Activated naive CD8-positive, alpha-beta T cell treated with anti-CD3 and anti-CD28 coated beads, Interleukin-2, amount 10 ng/mL, durations not matched to agents 7 days and 5 days (primary cell): Measurements from ENCODE around the gene ADCY10. TPM values are rescaled to one million over a fixed set of nuclear protein-coding genes. Genes with fewer than 3 reads are reported as not detected.

Source experiments
- ATAC-seq: fragments of 150-1000 bp; cut with Tn5 transposase; one replicate; pipeline ENCODE4 v1.10.0; 2021; ENCODE audit warnings: low read depth, moderate library complexity
- POLR2A ChIA-PET: fragments of 350-600 bp; sonication (Branson Sonifier 250); formaldehyde crosslinking; loops from one replicate; lab custom pipeline; 2021; ENCODE audit warnings: antibody characterized with exemption; lab: Charles Lee
- DNase-seq: peaks from one replicate; pipeline ENCODE4 v3.0.0; 2021
- H3K27ac Mint-ChIP-seq: one replicate; pipeline ENCODE4 v1.8.0; 2022; ENCODE audit warnings: mild to moderate bottlenecking, mixed read lengths
- H3K27me3 Mint-ChIP-seq: one replicate; pipeline ENCODE4 v1.8.0; 2022; ENCODE audit warnings: mild to moderate bottlenecking, moderate library complexity, mixed read lengths
- H3K36me3 Mint-ChIP-seq: one replicate; pipeline ENCODE4 v1.8.0; 2021; ENCODE audit warnings: mild to moderate bottlenecking, mixed read lengths
- H3K4me1 Mint-ChIP-seq: one replicate; pipeline ENCODE4 v1.8.0; 2021; ENCODE audit warnings: mixed read lengths
- H3K4me3 Mint-ChIP-seq: one replicate; pipeline ENCODE4 v1.8.0; 2022; ENCODE audit warnings: mild to moderate bottlenecking, moderate library complexity, mixed read lengths
- H3K9me3 Mint-ChIP-seq: one replicate; pipeline ENCODE4 v1.8.0; 2021; ENCODE audit warnings: mixed read lengths
- total RNA-seq, 2 experiments: library from RNA; stranded (reverse); gene quantifications; one replicate each; pipeline ENCODE4 v1.2.3, GENCODE V29; 2021

The ADCY10 gene
- total RNA-seq, 2 experiments from 2014 or later: 0.20 to 0.42 TPM

DNA sequence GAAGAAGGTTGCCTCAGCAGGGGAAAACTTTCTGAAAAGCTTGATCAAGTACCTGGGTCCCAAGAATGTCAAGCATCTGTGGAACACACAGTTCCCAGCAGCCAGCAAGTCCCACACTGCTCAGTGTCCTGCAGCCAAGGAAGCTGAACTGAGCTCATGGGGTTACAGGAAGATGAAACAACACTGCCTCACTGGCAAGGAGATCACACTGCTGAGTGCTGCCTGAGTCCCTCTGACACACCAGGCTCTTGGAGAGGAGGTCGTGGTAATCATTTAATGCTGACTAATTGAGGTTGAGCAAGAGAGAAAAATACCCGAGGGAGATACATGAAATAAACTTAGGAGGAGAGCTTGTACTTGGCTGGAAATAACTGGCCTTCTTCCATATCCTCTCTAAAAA lies 116.9 kb downstream of the ADCY10 start:
- ATAC-seq: peak; percentile 36
- Mint-ChIP-seq H3K9me3 (no peaks in the 10 kb centered on the region), H3K27me3 (no peaks in the 10 kb centered on the region), H3K36me3 (peaks cover 2% of the 10 kb centered on the region), H3K4me3 (no peak overlapping the region), H3K27ac (no peak overlapping the region), H3K4me1 (peaks cover 6% of the 10 kb centered on the region)
- POLR2A ChIA-PET: interaction anchor here (0.7 kb wide), 1 partner anchor 59 kb away, joined by 4 read pairs; no protein-coding TSS in a partner anchor
- no peak for DNase-seq

DNA sequence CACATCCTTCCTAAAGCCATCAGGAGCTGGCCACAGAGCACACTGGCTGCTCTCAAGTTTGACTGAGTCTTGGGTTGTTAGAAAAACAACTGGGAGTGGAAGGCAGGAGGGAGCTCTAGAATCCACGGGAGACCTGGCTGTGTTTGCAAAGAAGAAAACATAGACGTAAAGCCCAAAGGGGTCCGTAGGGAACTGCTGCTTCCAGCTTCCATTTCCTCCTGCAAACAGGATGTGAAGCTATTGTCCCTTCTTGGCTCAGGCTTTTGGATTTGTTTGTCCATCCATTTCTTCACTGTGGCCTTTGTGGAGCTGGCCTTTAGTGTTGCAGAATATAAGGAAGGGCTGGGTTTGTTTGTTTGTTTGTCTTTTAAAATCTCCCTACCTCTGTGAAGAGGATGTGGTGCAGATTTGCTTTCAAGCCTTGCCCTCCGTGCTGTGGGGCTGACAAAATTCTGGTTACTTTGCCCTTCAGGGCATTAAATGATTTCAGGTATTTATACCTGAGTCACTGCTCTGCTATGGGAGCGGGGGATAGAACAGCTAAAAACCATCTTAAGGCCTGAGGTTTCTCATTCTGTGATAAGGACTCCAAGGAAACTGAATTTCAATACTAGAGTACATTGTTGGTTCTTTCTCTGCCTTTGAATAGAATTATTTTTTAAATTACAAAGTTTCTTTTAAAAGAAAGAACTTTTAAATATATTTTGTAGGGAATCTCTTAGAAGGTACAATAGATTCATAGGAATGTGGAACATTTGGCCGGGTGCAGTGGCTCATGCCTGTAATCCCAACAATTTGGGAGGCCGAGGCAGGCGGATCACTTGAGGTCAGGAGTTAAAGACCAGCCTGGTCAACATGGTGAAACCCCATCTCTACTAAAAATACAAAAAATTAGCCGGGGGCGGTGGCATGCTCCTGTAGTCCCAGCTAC lies 117.9 kb downstream of the ADCY10 start:
- DNase-seq (no peak), ATAC-seq (no peak)
- Mint-ChIP-seq H3K27ac (no peak overlapping the region), H3K9me3 (no peaks in the 10 kb centered on the region), H3K36me3 (peaks cover 2% of the 10 kb centered on the region), H3K4me1 (peaks cover 7% of the 10 kb centered on the region), H3K4me3 (no peak overlapping the region), H3K27me3 (no peaks in the 10 kb centered on the region)
- POLR2A ChIA-PET: no interaction called here

DNA sequence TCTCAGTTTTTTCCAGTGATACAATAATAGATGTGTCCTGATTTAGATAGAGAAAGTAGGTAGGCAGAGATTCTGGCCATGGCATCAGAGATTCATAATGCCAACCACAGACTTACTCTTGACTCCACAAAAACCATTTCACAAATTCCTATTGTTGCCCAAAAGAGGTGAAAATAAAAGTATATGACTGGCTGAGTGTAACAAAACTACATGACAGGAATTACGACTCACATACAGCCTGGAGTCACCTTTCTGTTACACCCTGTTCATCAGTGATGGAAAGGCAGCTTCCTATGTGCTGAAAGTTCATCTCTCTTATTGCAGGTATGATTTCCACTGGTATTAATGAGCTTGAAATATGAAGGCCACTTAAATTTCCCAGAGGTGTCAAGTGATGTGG lies 119.9 kb downstream of the ADCY10 start:
- POLR2A ChIA-PET: no interaction called here
- Mint-ChIP-seq H3K27ac (no peak overlapping the region), H3K36me3 (peaks cover 2% of the 10 kb centered on the region), H3K27me3 (no peaks in the 10 kb centered on the region), H3K4me1 (peaks cover 7% of the 10 kb centered on the region), H3K9me3 (no peaks in the 10 kb centered on the region), H3K4me3 (no peak overlapping the region)
- no peak for DNase-seq
- ATAC-seq: no peak

DNA sequence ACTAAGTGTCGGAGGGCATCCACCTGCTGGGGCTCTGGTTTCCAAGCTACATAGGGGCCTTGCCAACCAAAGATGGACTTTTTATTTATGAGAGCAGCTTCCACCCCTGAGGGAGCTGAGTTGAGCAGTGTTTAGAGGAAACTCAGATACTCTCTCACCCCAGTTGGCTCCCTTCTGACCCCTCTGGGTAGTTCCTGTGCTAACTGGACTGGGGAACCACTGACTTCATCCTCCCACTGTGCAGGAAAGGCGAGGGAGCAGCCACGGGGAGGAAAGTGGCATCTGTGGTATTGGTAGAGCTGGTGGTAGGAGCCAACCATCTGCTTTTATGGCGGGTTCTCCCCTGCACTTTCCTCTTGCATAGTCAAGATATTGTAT lies 121.8 kb downstream of the ADCY10 start:
- H3K9me3 Mint-ChIP-seq: no peaks in the 10 kb centered on the region
- H3K36me3 Mint-ChIP-seq: peaks cover 9% of the 10 kb centered on the region
- H3K4me1 Mint-ChIP-seq: peaks cover 7% of the 10 kb centered on the region
- ATAC-seq (no peak), DNase-seq (no peak)
- H3K27ac Mint-ChIP-seq: no peak overlapping the region
- H3K4me3 Mint-ChIP-seq: no peak overlapping the region
- POLR2A ChIA-PET: no interaction called here
- no peaks in the 10 kb centered on the region for H3K27me3 Mint-ChIP-seq

DNA sequence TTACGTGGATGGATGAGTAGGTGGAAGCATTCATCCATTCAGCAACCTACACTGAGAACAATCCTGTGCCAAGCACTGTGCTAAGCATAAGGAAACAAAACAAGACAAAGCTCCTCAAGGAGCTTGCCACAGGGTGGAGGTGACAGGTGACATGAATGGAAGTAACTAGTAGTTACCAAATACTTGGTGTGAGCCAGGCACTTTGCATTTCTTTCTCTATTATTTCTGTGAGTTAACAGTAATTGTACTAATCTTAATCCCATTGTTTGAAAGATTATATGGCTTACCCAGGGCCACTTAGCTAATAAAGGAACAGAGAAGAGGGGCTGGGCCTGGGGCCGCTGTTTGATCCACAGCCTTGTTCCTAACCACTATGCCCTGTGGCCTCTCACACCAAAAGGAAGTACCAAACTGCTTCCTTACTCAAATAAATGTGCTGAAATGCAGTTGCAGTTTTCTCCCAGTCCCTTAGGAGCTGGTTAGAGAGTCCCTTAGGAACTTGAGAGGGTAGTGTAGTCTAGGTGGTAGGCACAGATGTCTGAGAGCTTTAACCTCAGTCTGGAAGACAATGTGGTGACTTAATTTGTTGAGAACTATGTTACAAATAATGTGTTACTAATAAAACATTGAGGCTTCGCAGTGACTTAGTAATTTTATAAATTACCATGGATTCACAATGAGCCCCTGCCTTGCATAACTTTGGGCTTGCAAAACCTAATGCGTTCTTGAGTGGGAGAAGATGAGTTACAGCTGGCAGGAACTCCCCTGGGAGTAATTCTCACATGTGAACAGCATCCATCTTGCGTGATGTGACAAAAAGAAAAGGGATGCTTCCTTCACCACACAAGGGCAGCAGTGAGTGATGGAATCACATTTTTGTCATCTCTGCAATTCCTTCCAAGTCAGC lies 122.4 kb downstream of the ADCY10 start:
- ATAC-seq: no peak
- peaks cover 3% of the 10 kb centered on the region for H3K4me1 Mint-ChIP-seq
- H3K4me3 Mint-ChIP-seq: no peak overlapping the region
- DNase-seq: no peak
- POLR2A ChIA-PET: no interaction called here
- H3K27ac Mint-ChIP-seq: no peak overlapping the region
- H3K9me3 Mint-ChIP-seq: no peaks in the 10 kb centered on the region
- no peaks in the 10 kb centered on the region for H3K27me3 Mint-ChIP-seq
- peaks cover 9% of the 10 kb centered on the region for H3K36me3 Mint-ChIP-seq

DNA sequence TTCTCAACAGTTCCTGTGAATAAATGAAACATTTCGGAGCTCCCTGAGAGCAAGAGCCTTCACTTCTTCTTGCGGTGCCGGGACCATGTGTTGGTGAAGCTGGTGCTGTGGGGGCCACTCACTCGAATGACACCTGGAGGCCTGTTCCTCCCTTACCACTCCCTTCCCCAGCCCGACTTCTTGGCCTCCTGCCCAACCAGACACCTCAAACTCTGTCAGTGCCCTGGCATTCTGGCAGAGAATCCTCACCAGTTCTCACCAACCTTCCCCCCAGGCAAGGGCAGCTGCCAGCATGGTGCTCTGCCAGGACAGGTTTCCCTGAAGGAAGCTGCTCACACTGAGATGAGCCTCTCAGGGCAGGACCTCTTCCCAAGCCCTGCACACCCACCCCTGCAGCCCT lies 123.8 kb downstream of the ADCY10 start:
- POLR2A ChIA-PET: no interaction called here
- peaks cover 11% of the 10 kb centered on the region for H3K36me3 Mint-ChIP-seq
- H3K4me1 Mint-ChIP-seq: peaks cover 6% of the 10 kb centered on the region
- no peak for ATAC-seq
- no peaks in the 10 kb centered on the region for H3K9me3 Mint-ChIP-seq
- no peak overlapping the region for H3K27ac Mint-ChIP-seq
- no peak for DNase-seq
- H3K27me3 Mint-ChIP-seq: no peaks in the 10 kb centered on the region
- no peak overlapping the region for H3K4me3 Mint-ChIP-seq

DNA sequence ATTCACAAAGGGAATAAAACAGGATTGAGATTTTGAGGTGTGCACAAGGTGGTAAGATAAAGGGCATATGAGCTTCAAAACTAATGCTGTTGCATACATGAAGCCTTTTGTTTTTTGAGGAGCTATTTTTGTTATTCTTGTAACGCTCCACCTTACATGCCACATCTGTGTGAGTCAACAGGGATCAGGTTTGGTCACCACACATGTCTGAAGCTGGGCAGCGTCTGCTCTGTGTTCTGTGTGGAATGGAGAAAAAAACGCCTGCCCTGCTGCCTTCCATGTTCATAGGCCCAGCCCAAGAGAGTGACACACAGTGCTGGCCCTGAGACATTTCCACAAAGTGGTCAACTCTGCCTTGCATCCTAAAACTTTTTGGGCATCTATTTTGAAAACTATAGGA lies 124.4 kb downstream of the ADCY10 start:
- Mint-ChIP-seq H3K4me3 (no peak overlapping the region), H3K27me3 (no peaks in the 10 kb centered on the region)
- POLR2A ChIA-PET: no interaction called here

DNA sequence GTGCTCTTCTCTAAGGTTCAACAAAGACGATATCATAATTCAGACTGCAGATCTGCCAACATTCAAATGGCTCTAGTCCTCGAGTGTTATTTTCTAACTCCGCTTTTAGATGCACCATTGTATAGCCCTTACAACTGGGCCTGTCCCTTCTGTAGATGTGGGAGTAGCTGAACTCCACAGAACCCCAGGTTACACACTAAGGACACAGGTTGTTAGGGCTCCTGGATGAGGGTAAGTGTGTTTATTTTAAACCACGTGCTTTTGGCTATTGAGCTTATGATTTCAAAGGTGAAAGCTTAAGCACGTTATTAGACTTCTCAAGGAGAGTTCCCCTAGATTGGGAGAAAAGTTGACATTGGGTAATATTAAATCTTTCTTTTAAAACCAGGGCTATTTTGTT lies 127.4 kb downstream of the ADCY10 start:
- H3K4me3 Mint-ChIP-seq: no peak overlapping the region
- peaks cover 5% of the 10 kb centered on the region for H3K4me1 Mint-ChIP-seq
- peaks cover 14% of the 10 kb centered on the region for H3K36me3 Mint-ChIP-seq
- DNase-seq (no peak), ATAC-seq (no peak)
- POLR2A ChIA-PET: no interaction called here
- H3K27me3 Mint-ChIP-seq: no peaks in the 10 kb centered on the region
- peaks cover 1% of the 10 kb centered on the region for H3K9me3 Mint-ChIP-seq
- no peak overlapping the region for H3K27ac Mint-ChIP-seq

More for the DNA sequence above, 124.4 kb downstream of the ADCY10 start:
- Mint-ChIP-seq H3K27ac (no peak overlapping the region), H3K4me1 (peaks cover 9% of the 10 kb centered on the region), H3K36me3 (peaks cover 14% of the 10 kb centered on the region), H3K9me3 (no peaks in the 10 kb centered on the region)
- DNase-seq (no peak), ATAC-seq (no peak)

DNA sequence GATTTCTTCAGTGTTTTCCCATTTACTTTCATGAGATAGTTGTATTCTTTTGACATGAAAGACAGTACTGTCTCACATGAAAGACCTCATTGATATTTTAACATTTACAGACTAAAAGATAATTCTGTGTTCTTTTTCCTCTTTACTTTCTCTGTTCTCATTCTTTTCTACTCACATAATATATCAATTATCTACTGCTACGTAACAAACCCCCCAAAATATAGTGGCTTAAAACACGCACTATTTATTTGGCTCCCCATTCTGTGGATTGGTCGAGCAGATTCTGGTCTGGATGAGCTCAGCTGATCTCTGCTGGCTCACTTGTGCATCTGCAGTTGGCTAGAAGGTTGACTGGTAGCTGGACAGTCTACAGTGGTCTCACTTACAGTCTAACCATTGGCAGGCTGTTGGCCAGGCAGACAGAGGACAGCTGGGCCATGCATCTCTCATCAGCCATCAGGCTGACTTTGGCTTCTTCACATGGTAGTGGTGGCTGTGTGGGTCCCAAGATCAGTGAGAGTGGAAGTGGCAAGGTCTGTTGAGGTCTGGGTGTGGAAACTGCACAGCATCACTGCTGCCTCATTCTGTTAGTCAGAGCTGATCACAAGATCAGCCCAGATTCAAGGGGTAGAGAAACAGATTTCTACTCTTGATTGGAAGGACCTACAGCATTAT lies 128.9 kb downstream of the ADCY10 start:
- H3K4me3 Mint-ChIP-seq: no peak overlapping the region
- no peak for DNase-seq

DNA sequence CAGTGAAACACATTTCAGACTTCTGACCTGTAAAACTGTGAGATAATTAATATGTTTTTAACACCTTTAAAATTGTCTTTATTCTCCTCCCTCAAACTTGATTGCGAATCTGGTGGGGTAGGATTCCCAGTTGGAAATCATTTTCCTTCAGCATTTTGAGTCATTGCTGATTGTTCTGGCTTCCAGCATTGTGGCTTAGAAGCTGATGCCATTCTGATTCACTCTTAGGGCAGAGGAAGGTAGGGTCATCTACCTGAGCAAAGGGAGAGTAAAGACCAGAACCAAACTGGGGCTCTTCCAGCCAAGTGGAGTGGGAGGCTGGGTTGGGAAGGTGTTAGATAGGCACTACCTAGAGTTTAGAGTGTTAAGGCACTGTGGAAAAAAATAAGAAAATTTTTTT lies 131.0 kb downstream of the ADCY10 start:
- no peak overlapping the region for H3K27ac Mint-ChIP-seq
- DNase-seq: no peak
- no peak for ATAC-seq
- peaks cover 11% of the 10 kb centered on the region for H3K9me3 Mint-ChIP-seq
- no peak overlapping the region for H3K4me3 Mint-ChIP-seq
- POLR2A ChIA-PET: no interaction called here
- no peaks in the 10 kb centered on the region for H3K27me3 Mint-ChIP-seq
- H3K4me1 Mint-ChIP-seq: peaks cover 5% of the 10 kb centered on the region
- H3K36me3 Mint-ChIP-seq: peaks cover 25% of the 10 kb centered on the region

More for the DNA sequence above, 128.9 kb downstream of the ADCY10 start:
- Mint-ChIP-seq H3K36me3 (peaks cover 20% of the 10 kb centered on the region), H3K27ac (no peak overlapping the region), H3K4me1 (peaks cover 5% of the 10 kb centered on the region), H3K27me3 (no peaks in the 10 kb centered on the region), H3K9me3 (peaks cover 8% of the 10 kb centered on the region)
- ATAC-seq: peak; percentile 50
- POLR2A ChIA-PET: no interaction called here

DNA sequence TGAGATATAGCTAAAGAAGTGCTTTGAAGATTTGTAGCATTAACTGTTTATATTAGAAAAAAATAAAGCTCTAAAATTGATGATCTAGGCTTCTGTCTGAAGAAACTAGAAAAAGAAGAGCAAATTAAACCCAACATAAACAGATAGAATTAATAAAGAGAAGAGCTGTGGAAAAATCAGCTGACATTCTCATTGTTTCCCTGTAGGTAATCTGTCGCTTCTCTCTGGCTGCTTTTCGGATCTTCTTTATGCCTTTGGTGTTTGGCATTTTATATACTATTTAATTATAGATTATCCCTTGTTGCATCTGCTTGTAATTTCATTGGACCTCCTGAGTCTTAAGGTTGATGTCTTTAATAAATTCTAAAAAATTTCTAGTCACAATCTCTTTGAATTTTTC lies 132.4 kb downstream of the ADCY10 start:
- peaks cover 30% of the 10 kb centered on the region for H3K36me3 Mint-ChIP-seq
- H3K4me3 Mint-ChIP-seq: no peak overlapping the region
- ATAC-seq: no peak
- no peak overlapping the region for H3K27ac Mint-ChIP-seq
- H3K4me1 Mint-ChIP-seq: peaks cover 12% of the 10 kb centered on the region
- DNase-seq: no peak
- H3K9me3 Mint-ChIP-seq: peaks cover 11% of the 10 kb centered on the region
- H3K27me3 Mint-ChIP-seq: no peaks in the 10 kb centered on the region
- POLR2A ChIA-PET: no interaction called here

DNA sequence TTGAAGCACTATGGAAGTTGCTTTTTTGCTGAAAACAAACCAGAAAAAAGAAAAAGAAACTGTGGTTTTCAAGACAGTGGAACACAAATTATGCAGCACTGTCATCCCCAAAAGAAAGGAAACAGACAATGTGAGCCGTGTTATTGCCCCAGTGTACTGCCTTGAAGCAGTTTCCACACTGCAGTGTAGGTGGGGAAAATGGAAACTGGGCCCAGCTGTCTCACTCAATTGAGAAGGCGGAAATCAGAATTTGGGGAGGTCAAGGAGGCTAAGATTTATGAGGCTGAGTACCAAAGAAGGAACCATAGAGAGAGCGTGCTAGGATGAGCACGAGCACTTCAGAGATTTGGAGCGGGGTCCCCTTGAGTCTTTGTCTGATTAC lies 136.7 kb downstream of the ADCY10 start:
- Mint-ChIP-seq H3K4me1 (peaks cover 8% of the 10 kb centered on the region), H3K27ac (no peak overlapping the region), H3K27me3 (no peaks in the 10 kb centered on the region), H3K9me3 (peaks cover 11% of the 10 kb centered on the region), H3K4me3 (no peak overlapping the region), H3K36me3 (peaks cover 38% of the 10 kb centered on the region)
- POLR2A ChIA-PET: no interaction called here
- DNase-seq (no peak), ATAC-seq (peak; percentile 47)

DNA sequence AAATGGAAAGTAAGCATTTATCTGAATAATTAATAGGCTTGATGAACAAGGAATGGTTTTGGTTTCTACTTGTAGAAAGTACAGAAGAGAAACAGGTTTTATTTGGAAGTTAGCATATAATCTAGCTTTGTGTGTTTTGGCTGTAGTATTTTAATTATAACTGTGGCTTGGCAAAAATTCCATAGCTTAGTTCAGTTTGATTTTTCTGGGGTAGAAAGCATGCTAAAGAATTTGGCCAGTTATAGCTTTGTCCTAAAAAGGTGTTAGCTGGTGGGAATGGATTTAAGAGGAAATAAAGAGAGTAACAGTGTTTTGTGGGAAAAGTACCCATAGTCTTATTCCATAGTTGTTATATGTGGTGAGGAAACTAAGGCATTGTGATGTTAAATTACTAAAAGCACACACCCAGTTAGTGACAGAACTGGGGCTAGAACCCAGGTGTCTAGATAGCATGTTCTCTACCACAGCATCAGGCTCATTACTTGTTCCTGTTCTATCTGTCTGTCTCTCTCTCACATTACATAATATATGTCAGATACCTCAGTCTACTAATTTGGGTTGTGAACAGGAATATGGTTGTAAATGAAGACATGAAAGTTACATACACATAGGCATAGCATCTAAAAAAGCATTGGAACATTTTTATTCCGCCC lies 137.2 kb downstream of the ADCY10 start:
- H3K4me1 Mint-ChIP-seq: peaks cover 8% of the 10 kb centered on the region
- no peak for ATAC-seq
- H3K27ac Mint-ChIP-seq: no peak overlapping the region
- no peak overlapping the region for H3K4me3 Mint-ChIP-seq
- POLR2A ChIA-PET: no interaction called here
- peaks cover 10% of the 10 kb centered on the region for H3K9me3 Mint-ChIP-seq
- no peaks in the 10 kb centered on the region for H3K27me3 Mint-ChIP-seq
- DNase-seq: no peak
- H3K36me3 Mint-ChIP-seq: peaks cover 35% of the 10 kb centered on the region
